GM12874 (cell line): ENCODE results near the gene ALX3.

Experiments
- CTCF ChIP-seq: IDR thresholded peaks from 2 replicates; pipeline ENCODE4 v1.5.1; 2011; ENCODE audit warnings: low read depth, mild to moderate bottlenecking, control low read depth, low read length, moderate library complexity; ENCODE audit not compliant: insufficient read depth

ALX3 gene

GRCh38 chr1:110087812-110088738, 17.6 kb upstream of the ALX3 start:
- peak; percentile 65 for TF ChIP-seq CTCF

GRCh38 chr1:110086961-110087360, 16.5 kb upstream of the ALX3 start:
- no peak for TF ChIP-seq CTCF

- TF ChIP-seq CTCF = no peak
These were observed 15.2 kb upstream of the ALX3 start for GRCh38 chr1:110085671-110086070.

- TF ChIP-seq CTCF = no peak
These were observed 14.0 kb upstream of the ALX3 start for GRCh38 chr1:110084227-110085078.

GRCh38 chr1:110083866-110084226, 13.4 kb upstream of the ALX3 start:
- TF ChIP-seq CTCF = no peak

- TF ChIP-seq CTCF = no peak
These were observed 12.8 kb upstream of the ALX3 start for GRCh38 chr1:110083061-110083865.
